Mucosa of rectum (tissue), 2 donors: ENCODE results near the gene RIPOR1.
"Not testable (repeated sequence)": the region's sequence is repeated elsewhere in the genome, so short reads cannot be mapped to it uniquely, and the experiment has no call there.

ENCODE experiments used
- H3K27ac ChIP-seq, 2 donors: one replicate each; pipeline ENCODE4 v1.7.0; 2013; ENCODE audit warnings: inconsistent platforms in 2 of 2, low read depth in 2 of 2, low read length in 2 of 2
- H3K27me3 ChIP-seq, 2 donors: one replicate each; pipeline ENCODE4 v1.7.0; 2013; ENCODE audit warnings: low read length in 2 of 2; ENCODE audit not compliant: control insufficient read depth in 2 of 2, insufficient read depth in 2 of 2
- H3K36me3 ChIP-seq, 2 donors: one replicate each; pipeline ENCODE4 v1.7.0; 2013; ENCODE audit warnings: low read length in 2 of 2; ENCODE audit not compliant: control insufficient read depth in 2 of 2, insufficient read depth in 2 of 2
- H3K4me1 ChIP-seq, 2 donors: one replicate each; pipeline ENCODE4 v1.7.0; 2013; ENCODE audit warnings: low read length in 2 of 2, mild to moderate bottlenecking in 1 of 2; ENCODE audit not compliant: control insufficient read depth in 2 of 2, insufficient read depth in 2 of 2
- H3K4me3 ChIP-seq, 2 donors: one replicate each; pipeline ENCODE4 v1.7.0; 2013; ENCODE audit warnings: low read length in 2 of 2
- H3K9ac ChIP-seq, 2 donors: one replicate each; pipeline ENCODE4 v1.7.0; 2013; ENCODE audit warnings: low read length in 2 of 2, low read depth in 1 of 2, mild to moderate bottlenecking in 1 of 2
- H3K9me3 ChIP-seq, 2 donors: one replicate each; pipeline ENCODE4 v1.7.0; 2013; ENCODE audit warnings: low read length in 2 of 2; ENCODE audit not compliant: control insufficient read depth in 2 of 2
- donor health status: healthy.
- donor health status: Normal muscosa, but diverticular disease.

RIPOR1 gene

GRCh38 chr16:67528222-67528869, at the start of gene RIPOR1:
Gene RIPOR1, plus strand, starts transcription at chr16:67528829. Its CDS starts 9,618 bp downstream, at chr16:67538447.
- Histone ChIP-seq H3K27ac (peak within 1 kb of the TSS; percentile 76 to 77), H3K36me3 (no peaks in the 10 kb centered on the region), H3K4me1 (peaks cover 20 to 21% of the 10 kb centered on the region in 2 donors), H3K9me3 (peaks cover 0 to 2% of the 10 kb centered on the region in 2 donors), H3K9ac (peak within 1 kb of the TSS; percentile 70 to 73), H3K27me3 (peaks cover 7 to 13% of the 10 kb centered on the region in 2 donors), H3K4me3 (peak within 1 kb of the TSS; percentile 71 to 73)

- Histone ChIP-seq H3K27ac (peak within 1 kb of the TSS; percentile 97 to 98), H3K4me3 (peak within 1 kb of the TSS; percentile 96), H3K27me3 (no peaks in the 10 kb centered on the region), H3K4me1 (peaks cover 5 to 20% of the 10 kb centered on the region in 2 donors), H3K36me3 (peaks cover 2 to 9% of the 10 kb centered on the region in 2 donors), H3K9ac (peak within 1 kb of the TSS; percentile 93 to 97), H3K9me3 (no peaks in the 10 kb centered on the region)
Measured at GRCh38 chr16:67480833-67481560, 47.6 kb upstream of the RIPOR1 start, which contains the start of gene ATP6V0D1. Gene ATP6V0D1, minus strand, starts transcription at chr16:67481157. Its CDS starts 71 bp downstream, at chr16:67481086.

- H3K9ac ChIP-seq, result peak overlapping the region; percentile 91 to 93
- H3K4me1 ChIP-seq, result peaks cover 5 to 20% of the 10 kb centered on the region in 2 donors
- H3K36me3 ChIP-seq, result peaks cover 2 to 9% of the 10 kb centered on the region in 2 donors
- H3K9me3 ChIP-seq, result no peaks in the 10 kb centered on the region
- peak overlapping the region; percentile 88 to 96 for H3K4me3 ChIP-seq
- peak overlapping the region; percentile 88 to 90 for H3K27ac ChIP-seq
- H3K27me3 ChIP-seq, result no peaks in the 10 kb centered on the region
Measured at GRCh38 chr16:67481561-67482232, 46.9 kb upstream of the RIPOR1 start.

GRCh38 chr16:67482233-67482924, 46.2 kb upstream of the RIPOR1 start:
- H3K27ac ChIP-seq, result peak overlapping the region in 1 of 2 donors; percentile 90
- no peaks in the 10 kb centered on the region for H3K27me3 ChIP-seq
- H3K36me3 ChIP-seq, result peaks cover 2 to 9% of the 10 kb centered on the region in 2 donors
- H3K4me1 ChIP-seq, result peaks cover 5 to 20% of the 10 kb centered on the region in 2 donors
- peak overlapping the region; percentile 91 to 93 for H3K9ac ChIP-seq
- H3K9me3 ChIP-seq, result no peaks in the 10 kb centered on the region
- H3K4me3 ChIP-seq, result peak overlapping the region; percentile 88 to 96

GRCh38 chr16:67483150-67483549, 45.5 kb upstream of the RIPOR1 start, which contains the start of gene AGRP:
Gene AGRP, minus strand, starts transcription at chr16:67483547. Its CDS starts 149 bp downstream, at chr16:67483398.
- Histone ChIP-seq H3K9ac (no peak within 1 kb of the TSS), H3K9me3 (no peaks in the 10 kb centered on the region), H3K4me3 (peak within 1 kb of the TSS in 1 of 2 donors; percentile 88), H3K4me1 (peaks cover 5 to 20% of the 10 kb centered on the region in 2 donors), H3K27ac (peak within 1 kb of the TSS in 1 of 2 donors; percentile 90), H3K36me3 (peaks cover 2 to 9% of the 10 kb centered on the region in 2 donors), H3K27me3 (no peaks in the 10 kb centered on the region)

- H3K9me3 ChIP-seq, result no peaks in the 10 kb centered on the region
- H3K36me3 ChIP-seq, result peaks cover 2 to 9% of the 10 kb centered on the region in 2 donors
- H3K27ac ChIP-seq, result no peak overlapping the region
- no peak overlapping the region for H3K4me3 ChIP-seq
- peaks cover 5 to 18% of the 10 kb centered on the region in 2 donors for H3K4me1 ChIP-seq
- H3K9ac ChIP-seq, result no peak overlapping the region
- no peaks in the 10 kb centered on the region for H3K27me3 ChIP-seq
Measured at GRCh38 chr16:67483731-67484525, 44.7 kb upstream of the RIPOR1 start.

GRCh38 chr16:67486805-67487204, 41.8 kb upstream of the RIPOR1 start:
- Histone ChIP-seq H3K36me3 (peaks cover 2 to 9% of the 10 kb centered on the region in 2 donors), H3K27me3 (no peaks in the 10 kb centered on the region), H3K9ac (no peak overlapping the region), H3K4me3 (no peak overlapping the region), H3K27ac (no peak overlapping the region), H3K4me1 (peaks cover 5 to 18% of the 10 kb centered on the region in 2 donors), H3K9me3 (no peaks in the 10 kb centered on the region)

GRCh38 chr16:67487561-67487960, 41.1 kb upstream of the RIPOR1 start:
- not testable (repeated sequence) for H3K36me3 ChIP-seq, H3K9me3 ChIP-seq, H3K27me3 ChIP-seq, H3K27ac ChIP-seq, H3K9ac ChIP-seq, H3K4me3 ChIP-seq
- peaks cover 2 to 10% of the 10 kb centered on the region in 2 donors for H3K4me1 ChIP-seq
